Osteocyte (in vitro differentiated cells): Measurements from ENCODE around the gene CCSER1. TPM values are rescaled to one million over a fixed set of nuclear protein-coding genes. Genes with fewer than 3 reads are reported as not detected.
"Not testable (repeated sequence)": the region's sequence is repeated elsewhere in the genome, so short reads cannot be mapped to it uniquely, and the experiment has no call there.

ENCODE experiments used
- DNase-seq: peaks from one replicate; pipeline ENCODE4 v3.0.0; 2021; ENCODE audit warnings: mixed read lengths; ENCODE audit not compliant: unreplicated experiment; ENCODE audit errors: extremely low spot score
- H3K27ac Mint-ChIP-seq: one replicate; pipeline ENCODE4 v1.8.0; 2021; ENCODE audit warnings: mild to moderate bottlenecking, mixed read lengths; ENCODE audit not compliant: unreplicated experiment
- H3K27me3 Mint-ChIP-seq: one replicate; pipeline ENCODE4 v1.8.0; 2021; ENCODE audit warnings: mixed read lengths; ENCODE audit not compliant: unreplicated experiment
- H3K36me3 Mint-ChIP-seq: one replicate; pipeline ENCODE4 v1.8.0; 2021; ENCODE audit warnings: mixed read lengths; ENCODE audit not compliant: unreplicated experiment
- H3K4me1 Mint-ChIP-seq: one replicate; pipeline ENCODE4 v1.8.0; 2021; ENCODE audit warnings: mixed read lengths; ENCODE audit not compliant: unreplicated experiment
- H3K4me3 Mint-ChIP-seq: one replicate; pipeline ENCODE4 v1.8.0; 2021; ENCODE audit warnings: mild to moderate bottlenecking, moderate library complexity, mixed read lengths; ENCODE audit not compliant: unreplicated experiment
- H3K9me3 Mint-ChIP-seq: one replicate; pipeline ENCODE4 v1.8.0; 2021; ENCODE audit warnings: mixed read lengths; ENCODE audit not compliant: unreplicated experiment
- CTCF ChIP-seq: fragments of 200-600 bp; sonication (generic); IDR thresholded peaks from 2 replicates; pipeline ENCODE4 v1.5.0; 2021; ENCODE audit warnings: antibody characterized with exemption, mild to moderate bottlenecking, moderate library complexity
- total RNA-seq: library from RNA; stranded (reverse); gene quantifications from 2 replicates; pipeline ENCODE4 v1.2.1, GENCODE V29; 2021

CCSER1 gene
- total RNA-seq, 1 donor from 2014 or later = not detected

GRCh38 chr4:90476019-90476418 lies 348.8 kb downstream of the CCSER1 start:
- no peaks in the 10 kb centered on the region for H3K9me3 Mint-ChIP-seq
- H3K4me3 Mint-ChIP-seq = no peak overlapping the region
- no peak overlapping the region for H3K27ac Mint-ChIP-seq
- TF ChIP-seq CTCF = no peak
- no peaks in the 10 kb centered on the region for H3K27me3 Mint-ChIP-seq
- no peaks in the 10 kb centered on the region for H3K4me1 Mint-ChIP-seq
- no peaks in the 10 kb centered on the region for H3K36me3 Mint-ChIP-seq
- DNase-seq = no peak

- no peaks in the 10 kb centered on the region for H3K36me3 Mint-ChIP-seq
- H3K9me3 Mint-ChIP-seq = no peaks in the 10 kb centered on the region
- H3K4me1 Mint-ChIP-seq = no peaks in the 10 kb centered on the region
- no peaks in the 10 kb centered on the region for H3K27me3 Mint-ChIP-seq
- TF ChIP-seq CTCF = no peak
- H3K27ac Mint-ChIP-seq = no peak overlapping the region
- no peak for DNase-seq
- no peak overlapping the region for H3K4me3 Mint-ChIP-seq
These were observed 349.4 kb downstream of the CCSER1 start for GRCh38 chr4:90476586-90476985.

- not testable (repeated sequence) for H3K4me1 Mint-ChIP-seq, H3K36me3 Mint-ChIP-seq, H3K27ac Mint-ChIP-seq, H3K27me3 Mint-ChIP-seq, DNase-seq, H3K4me3 Mint-ChIP-seq
- peaks cover 18% of the 10 kb centered on the region for H3K9me3 Mint-ChIP-seq
These were observed 357.7 kb downstream of the CCSER1 start for GRCh38 chr4:90484894-90485293.

GRCh38 chr4:90486346-90486745 lies 359.2 kb downstream of the CCSER1 start:
- Mint-ChIP-seq H3K4me3 (no peak overlapping the region), H3K4me1 (no peaks in the 10 kb centered on the region), H3K27me3 (no peaks in the 10 kb centered on the region), H3K36me3 (no peaks in the 10 kb centered on the region), H3K27ac (no peak overlapping the region), H3K9me3 (peaks cover 22% of the 10 kb centered on the region)
- no peak for TF ChIP-seq CTCF
- DNase-seq = no peak

GRCh38 chr4:90495211-90495610 lies 368.0 kb downstream of the CCSER1 start:
- TF ChIP-seq CTCF = no peak
- Mint-ChIP-seq H3K4me3 (no peak overlapping the region), H3K4me1 (no peaks in the 10 kb centered on the region), H3K36me3 (no peaks in the 10 kb centered on the region), H3K9me3 (peaks cover 5% of the 10 kb centered on the region), H3K27ac (no peak overlapping the region), H3K27me3 (no peaks in the 10 kb centered on the region)
- DNase-seq = no peak

GRCh38 chr4:90495936-90496335 lies 368.7 kb downstream of the CCSER1 start:
- no peak for TF ChIP-seq CTCF
- Mint-ChIP-seq H3K27me3 (no peaks in the 10 kb centered on the region), H3K9me3 (peaks cover 5% of the 10 kb centered on the region), H3K36me3 (no peaks in the 10 kb centered on the region), H3K4me3 (no peak overlapping the region), H3K4me1 (no peaks in the 10 kb centered on the region), H3K27ac (no peak overlapping the region)
- DNase-seq = no peak
